Neural cell (in vitro differentiated cells): ENCODE measurements around the gene COG5. TPM values are rescaled to one million over a fixed set of nuclear protein-coding genes. Genes with fewer than 3 reads are reported as not detected.

ENCODE experiments used
- H2AFZ ChIP-seq: fragments of 200-600, 300-800 bp; sonication (generic), shearing (Covaris generic); 2 replicates; pipeline ENCODE4 v1.6.0; 2014; ENCODE audit warnings: low read depth, mild to moderate bottlenecking, antibody characterized with exemption, low read length, moderate library complexity
- H3F3A ChIP-seq: fragments of 200-600 bp; shearing (Covaris generic); 2 replicates; pipeline ENCODE4 v1.6.1; 2016; ENCODE audit warnings: mild to moderate bottlenecking, moderate library complexity, mixed read lengths, antibody characterized with exemption, low read length; ENCODE audit not compliant: insufficient read depth, poor library complexity, severe bottlenecking
- H3K27ac ChIP-seq: fragments of 200-600, 300-800 bp; sonication (generic), shearing (Covaris generic); 2 replicates; pipeline ENCODE4 v1.5.1; 2014; ENCODE audit warnings: mild to moderate bottlenecking, low read length, moderate library complexity
- H3K27me3 ChIP-seq: fragments of 300-800, 200-600 bp; sonication (generic), shearing (Covaris generic); 2 replicates; pipeline ENCODE4 v1.6.0; 2014; ENCODE audit warnings: mild to moderate bottlenecking, low read depth, low read length, moderate library complexity; ENCODE audit not compliant: insufficient read depth
- H3K36me3 ChIP-seq: fragments of 300-800, 200-600 bp; sonication (generic), shearing (Covaris generic); 2 replicates; pipeline ENCODE4 v1.5.1; 2014; ENCODE audit warnings: mild to moderate bottlenecking, antibody characterized with exemption, low read length, moderate library complexity; ENCODE audit not compliant: insufficient read depth
- H3K4me2 ChIP-seq: fragments of 300-800, 200-600 bp; sonication (generic), shearing (Covaris generic); 2 replicates; pipeline ENCODE4 v1.6.0; 2014; ENCODE audit warnings: mild to moderate bottlenecking, low read length
- H3K4me3 ChIP-seq: fragments of 300-800, 200-600 bp; sonication (generic), shearing (Covaris generic); 2 replicates; pipeline ENCODE4 v1.5.1; 2014; ENCODE audit warnings: mild to moderate bottlenecking, low read length, moderate library complexity
- H3K79me2 ChIP-seq: fragments of 200-600 bp; shearing (Covaris generic); replicated peaks from 2 replicates; pipeline ENCODE4 v1.6.0; 2014; ENCODE audit warnings: mild to moderate bottlenecking, low read length, moderate library complexity; ENCODE audit not compliant: insufficient read depth
- H3K9ac ChIP-seq: fragments of 300-800, 200-600 bp; sonication (generic), shearing (Covaris generic); 2 replicates; pipeline ENCODE4 v1.6.1; 2016; ENCODE audit warnings: mild to moderate bottlenecking, low read length, mixed read lengths
- H3K9me2 ChIP-seq: fragments of 200-600 bp; shearing (Covaris generic); 2 replicates; pipeline ENCODE4 v1.6.1; 2016; ENCODE audit warnings: mild to moderate bottlenecking, low read length, mixed read lengths; ENCODE audit not compliant: insufficient read depth
- H3K9me3 ChIP-seq: fragments of 200-600, 300-800 bp; sonication (generic), shearing (Covaris generic); 2 replicates; pipeline ENCODE4 v1.6.1; 2016; ENCODE audit warnings: mild to moderate bottlenecking, mixed run types, low read length, moderate library complexity, mixed read lengths
- H4K20me1 ChIP-seq: fragments of 200-600 bp; shearing (Covaris generic); 2 replicates; pipeline ENCODE4 v1.6.1; 2016; ENCODE audit warnings: mild to moderate bottlenecking, mixed run types; ENCODE audit not compliant: insufficient read depth
- CTCF ChIP-seq: fragments of 450-650 bp; IDR thresholded peaks from 2 replicates; pipeline ENCODE4 v1.5.1; 2014; ENCODE audit warnings: antibody characterized with exemption, mild to moderate bottlenecking, moderate library complexity; ENCODE audit not compliant: poor library complexity, severe bottlenecking
- EP300 ChIP-seq: fragments of 450-650 bp; conservative IDR thresholded peaks from 2 replicates; pipeline ENCODE4 v1.6.1; 2014; ENCODE audit warnings: antibody characterized with exemption, mild to moderate bottlenecking, moderate library complexity; ENCODE audit not compliant: poor library complexity, severe bottlenecking
- EZH2 ChIP-seq: fragments of 200-600, 300-800 bp; shearing (Covaris generic), sonication (generic); IDR thresholded peaks from 2 replicates; pipeline ENCODE4 v1.6.1; 2014; ENCODE audit warnings: antibody characterized with exemption, low read length, borderline replicate concordance, mild to moderate bottlenecking; ENCODE audit not compliant: insufficient read depth, poor library complexity, severe bottlenecking
- MXI1 ChIP-seq: fragments of 450-650 bp; conservative IDR thresholded peaks from 2 replicates; pipeline ENCODE4 v1.6.1; 2014; ENCODE audit warnings: antibody characterized with exemption, mild to moderate bottlenecking; ENCODE audit not compliant: poor library complexity, severe bottlenecking
- POLR2AphosphoS5 ChIP-seq: IDR thresholded peaks from 2 replicates; pipeline ENCODE4 v1.6.1; 2012
- RAD21 ChIP-seq: fragments of 450-650 bp; conservative IDR thresholded peaks from 2 replicates; pipeline ENCODE4 v1.6.1; 2014; ENCODE audit warnings: antibody characterized with exemption, mild to moderate bottlenecking, moderate library complexity
- REST ChIP-seq: IDR thresholded peaks from 2 replicates; pipeline ENCODE4 v1.6.1; 2012; ENCODE audit warnings: borderline replicate concordance
- SMC3 ChIP-seq: fragments of 450-650 bp; conservative IDR thresholded peaks from 2 replicates; pipeline ENCODE4 v1.6.1; 2014; ENCODE audit warnings: antibody characterized with exemption, mild to moderate bottlenecking, moderate library complexity; ENCODE audit not compliant: poor library complexity
- TAF1 ChIP-seq: IDR thresholded peaks from 2 replicates; pipeline ENCODE4 v1.6.1; 2012; ENCODE audit warnings: low read depth
- polyA plus RNA-seq: library from polyadenylated mRNA; depleted of rRNA; stranded (reverse); fragments of >200 nt; gene quantifications from 2 replicates; pipeline ENCODE4 v1.2.3, GENCODE V29; 2014

COG5 gene
- polyA plus RNA-seq, 1 donor from 2014 or later, result 13.3 TPM

- no peak overlapping the region for H2AFZ ChIP-seq
- H3K4me3 ChIP-seq, result no peak overlapping the region
- no peaks in the 10 kb centered on the region for H3K36me3 ChIP-seq
- no peak overlapping the region for H3K9ac ChIP-seq
- no peaks in the 10 kb centered on the region for H3F3A ChIP-seq
- no peak for TF ChIP-seq SMC3
- no peak for TF ChIP-seq REST
- no peak for TF ChIP-seq EZH2
- no peak for TF ChIP-seq CTCF
- TF ChIP-seq EP300, result no peak
- no peak for TF ChIP-seq MXI1
- no peak for TF ChIP-seq TAF1
- no peak for TF ChIP-seq POLR2AphosphoS5
- no peak for TF ChIP-seq RAD21
- no peak overlapping the region for H3K27ac ChIP-seq
- H4K20me1 ChIP-seq, result no peaks in the 10 kb centered on the region
- no peaks in the 10 kb centered on the region for H3K27me3 ChIP-seq
- H3K9me3 ChIP-seq, result no peaks in the 10 kb centered on the region
- H3K4me2 ChIP-seq, result no peak overlapping the region
- H3K9me2 ChIP-seq, result no peaks in the 10 kb centered on the region
- no peaks in the 10 kb centered on the region for H3K79me2 ChIP-seq
Observed at GRCh38 chr7:107372298-107372697, 191.4 kb downstream of the COG5 start.

- Histone ChIP-seq H3K9me2 (no peaks in the 10 kb centered on the region), H2AFZ (no peak overlapping the region), H4K20me1 (no peaks in the 10 kb centered on the region), H3K9me3 (no peaks in the 10 kb centered on the region), H3K79me2 (no peaks in the 10 kb centered on the region), H3K4me2 (no peak overlapping the region), H3K27ac (no peak overlapping the region), H3K36me3 (no peaks in the 10 kb centered on the region), H3K27me3 (no peaks in the 10 kb centered on the region), H3K9ac (no peak overlapping the region), H3K4me3 (no peak overlapping the region), H3F3A (no peaks in the 10 kb centered on the region)
- TF ChIP-seq EP300 (no peak), CTCF (no peak), TAF1 (no peak), REST (no peak), RAD21 (no peak)
Observed at GRCh38 chr7:107370816-107371215, 192.9 kb downstream of the COG5 start.
